ENCODE results near the gene DOCK6. TPM values are rescaled to one million over a fixed set of nuclear protein-coding genes. Genes with fewer than 3 reads are reported as not detected.

Gene DOCK6
- total and polyA plus RNA-seq, 2 experiments from 2014 or later: 17.4 to 36.8 TPM

DNA sequence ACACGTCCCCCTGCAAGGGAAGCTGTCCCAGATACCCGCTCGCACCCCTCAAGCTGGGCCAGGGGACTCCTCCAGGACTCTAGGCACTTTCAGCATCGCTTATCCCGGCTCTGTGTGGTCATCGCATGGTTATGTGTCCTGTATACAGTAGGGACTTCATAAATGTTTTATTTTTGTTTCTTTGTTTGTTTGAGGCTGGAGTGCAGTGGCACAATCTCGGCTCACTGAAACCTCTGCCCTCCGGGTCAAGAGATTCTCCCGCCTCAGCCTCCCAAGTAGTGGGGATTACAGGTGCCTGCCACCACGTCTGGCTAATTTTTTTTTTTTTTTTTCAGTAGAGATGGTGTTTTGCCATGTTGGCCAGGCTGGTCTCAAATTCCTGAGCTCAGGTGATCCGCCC is 15.4 kb downstream of the DOCK6 start:
- H3K4me2 ChIP-seq: no peak overlapping the region
- no peak overlapping the region for H2AFZ ChIP-seq
- no peaks in the 10 kb centered on the region for H3K79me2 ChIP-seq
- no peaks in the 10 kb centered on the region for H3K36me3 ChIP-seq (replicated peaks; ENCODE audit: insufficient read depth, low read depth)
- no peaks in the 10 kb centered on the region for H3K9me3 ChIP-seq (ENCODE audit: low read depth)
- H3K27me3 ChIP-seq: no peaks in the 10 kb centered on the region
- H4K20me1 ChIP-seq (ENCODE audit: insufficient read depth, poor library complexity, severe bottlenecking): no peaks in the 10 kb centered on the region
- TF ChIP-seq EZH2 (IDR thresholded peaks at IDR 0.05; ENCODE audit: borderline replicate concordance): no peak
- TF ChIP-seq EZH2phosphoT487 (IDR thresholded peaks at IDR 0.05; ENCODE audit: low read depth, severe bottlenecking, unreplicated experiment): no peak
- no peak for TF ChIP-seq CTCF (IDR thresholded peaks at IDR 0.05; ENCODE audit: poor library complexity)
- no peaks in the 10 kb centered on the region for H3K9me2 ChIP-seq (replicated peaks; ENCODE audit: insufficient read depth)
- H3K27ac ChIP-seq: no peak overlapping the region
- no peaks in the 10 kb centered on the region for H3K4me1 ChIP-seq (ENCODE audit: insufficient read depth)
- WGBS (ENCODE audit: low lambda C conversion rate, missing lambda C conversion rate): 96% methylated on average over 11 of the region's 11 CpGs
- H3K4me3 ChIP-seq: no peak overlapping the region
- DNase-seq (ENCODE audit: low spot score): no peak

GRCh38 chr19:11244846-11245589 is 17.3 kb downstream of the DOCK6 start:
- Histone ChIP-seq H2AFZ (no peak overlapping the region), H3K4me3 (no peak overlapping the region), H3K4me1 (ENCODE audit: insufficient read depth) (no peaks in the 10 kb centered on the region), H3K79me2 (no peaks in the 10 kb centered on the region), H3K36me3 (replicated peaks; ENCODE audit: insufficient read depth, low read depth) (no peaks in the 10 kb centered on the region), H3K4me2 (no peak overlapping the region), H3K27me3 (no peaks in the 10 kb centered on the region), H3K9me2 (replicated peaks; ENCODE audit: insufficient read depth) (no peaks in the 10 kb centered on the region), H3K9me3 (ENCODE audit: low read depth) (no peaks in the 10 kb centered on the region), H3K27ac (no peak overlapping the region), H4K20me1 (ENCODE audit: insufficient read depth, poor library complexity, severe bottlenecking) (no peaks in the 10 kb centered on the region)
- TF ChIP-seq CTCF (IDR thresholded peaks at IDR 0.05; ENCODE audit: poor library complexity): no peak
- no peak for TF ChIP-seq EZH2 (IDR thresholded peaks at IDR 0.05; ENCODE audit: borderline replicate concordance)
- no peak for TF ChIP-seq EZH2phosphoT487 (IDR thresholded peaks at IDR 0.05; ENCODE audit: low read depth, severe bottlenecking, unreplicated experiment)
- no peak for DNase-seq (ENCODE audit: low spot score)
- WGBS (ENCODE audit: low lambda C conversion rate, missing lambda C conversion rate): 98% methylated on average over 5 of the region's 5 CpGs

DNA sequence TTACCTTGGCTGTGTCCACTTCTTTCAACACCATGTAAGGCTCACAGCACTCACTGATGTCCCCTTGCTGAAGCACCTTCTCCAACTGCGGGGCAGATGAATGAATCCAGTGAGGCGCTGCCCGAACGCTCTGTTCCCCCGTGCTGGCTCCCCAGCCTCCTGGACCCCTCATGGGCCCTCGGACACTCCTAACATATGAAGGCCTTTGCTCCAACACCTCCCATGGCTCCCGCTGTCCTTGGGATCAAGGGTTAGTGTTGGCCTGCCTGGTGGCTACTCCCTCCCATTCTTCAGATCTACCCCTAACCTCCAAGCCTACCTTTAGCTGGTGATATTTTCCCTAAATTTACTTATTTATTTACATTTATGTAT is 18.5 kb downstream of the DOCK6 start:
- Histone ChIP-seq H3K4me2 (no peak overlapping the region), H3K27me3 (no peaks in the 10 kb centered on the region), H3K36me3 (replicated peaks; ENCODE audit: insufficient read depth, low read depth) (no peaks in the 10 kb centered on the region), H3K4me1 (ENCODE audit: insufficient read depth) (no peaks in the 10 kb centered on the region), H2AFZ (no peak overlapping the region), H3K9me2 (replicated peaks; ENCODE audit: insufficient read depth) (no peaks in the 10 kb centered on the region), H3K27ac (no peak overlapping the region), H3K4me3 (no peak overlapping the region), H4K20me1 (ENCODE audit: insufficient read depth, poor library complexity, severe bottlenecking) (no peaks in the 10 kb centered on the region), H3K9me3 (ENCODE audit: low read depth) (no peaks in the 10 kb centered on the region), H3K79me2 (no peaks in the 10 kb centered on the region)
- 99% methylated on average over 7 of the region's 7 CpGs for WGBS (ENCODE audit: low lambda C conversion rate, missing lambda C conversion rate)
- no peak for DNase-seq (ENCODE audit: low spot score)
- TF ChIP-seq CTCF (IDR thresholded peaks at IDR 0.05; ENCODE audit: poor library complexity) (no peak), EZH2phosphoT487 (IDR thresholded peaks at IDR 0.05; ENCODE audit: low read depth, severe bottlenecking, unreplicated experiment) (no peak), EZH2 (IDR thresholded peaks at IDR 0.05; ENCODE audit: borderline replicate concordance) (no peak)

Data from hepatocyte (in vitro differentiated cells).